PC-3 (cell line): ENCODE measurements around the gene LLPH. TPM values are rescaled to one million over a fixed set of nuclear protein-coding genes. Genes with fewer than 3 reads are reported as not detected.

Experiments used
- ATAC-seq: fragments of 200-7000 bp; cut with Tn5 transposase; 2 replicates; pipeline ENCODE4 v1.9.1; 2020; ENCODE audit warnings: mild to moderate bottlenecking, moderate library complexity
- BruUV-seq: library from RNA; stranded (reverse); fragments of 400-500 nt; replicated peaks from 2 replicates; lab custom pipeline; 2021; lab: Mats Ljungman, UMichigan
- CTCF ChIA-PET: fragments of 300-600 bp; sonication (Branson Sonifier 250); formaldehyde crosslinking; loops from one replicate; lab custom pipeline; 2022; ENCODE audit warnings: antibody characterized with exemption; lab: Charles Lee
- POLR2A ChIA-PET: fragments of 300-600 bp; sonication (Branson Sonifier 250); formaldehyde crosslinking; loops from one replicate; lab custom pipeline; 2022; ENCODE audit warnings: antibody characterized with exemption; ENCODE audit not compliant: unreplicated experiment; lab: Charles Lee
- DNase-seq: peaks from one replicate; pipeline ENCODE4 v3.0.0-alpha.2; 2015
- H2AFZ ChIP-seq: fragments of 300-600 bp; sonication (generic); 2 replicates; pipeline ENCODE4 v1.6.0; 2016; ENCODE audit warnings: antibody characterized with exemption, low read length
- H3F3A ChIP-seq: fragments of 300-600 bp; sonication (generic); one replicate; pipeline ENCODE4 v1.6.0; 2017; ENCODE audit warnings: antibody characterized with exemption, low read length, control low read depth, mild to moderate bottlenecking; ENCODE audit not compliant: unreplicated experiment
- H3K27ac ChIP-seq: fragments of 300-600 bp; sonication (generic); 2 replicates; pipeline ENCODE4 v1.5.1; 2016; ENCODE audit warnings: mild to moderate bottlenecking, low read length
- H3K27me3 ChIP-seq: fragments of 300-600 bp; sonication (generic); 2 replicates; pipeline ENCODE4 v1.6.1; 2016; ENCODE audit warnings: low read length, mixed read lengths
- H3K36me3 ChIP-seq: fragments of 300-600 bp; sonication (generic); 2 replicates; pipeline ENCODE4 v1.6.1; 2016; ENCODE audit warnings: low read depth, mixed run types, low read length, mixed read lengths
- H3K4me1 ChIP-seq: fragments of 300-600 bp; sonication (generic); 2 replicates; pipeline ENCODE4 v1.5.1; 2016; ENCODE audit warnings: low read length; ENCODE audit not compliant: insufficient read depth
- H3K4me2 ChIP-seq: fragments of 300-600 bp; sonication (generic); 2 replicates; pipeline ENCODE4 v1.6.0; 2016; ENCODE audit warnings: low read length
- H3K4me3 ChIP-seq: fragments of 300-600 bp; sonication (generic); 2 replicates; pipeline ENCODE4 v1.5.1; 2016; ENCODE audit warnings: mild to moderate bottlenecking, low read length, mixed read lengths
- H3K79me2 ChIP-seq: fragments of 300-600 bp; sonication (generic); 2 replicates; pipeline ENCODE4 v1.6.1; 2017; ENCODE audit warnings: low read length, mixed read lengths
- H3K9ac ChIP-seq: fragments of 300-600 bp; sonication (generic); 2 replicates; pipeline ENCODE4 v1.6.0; 2016; ENCODE audit warnings: mild to moderate bottlenecking, low read length
- H3K9me2 ChIP-seq: fragments of 300-600 bp; sonication (generic); replicated peaks from 2 replicates; pipeline ENCODE4 v1.6.1; 2016; ENCODE audit warnings: mixed run types, low read length, mixed read lengths
- H3K9me3 ChIP-seq: fragments of 300-600 bp; sonication (generic); 2 replicates; pipeline ENCODE4 v1.6.1; 2016; ENCODE audit warnings: low read length, mixed read lengths
- H4K20me1 ChIP-seq: fragments of 300-600 bp; sonication (generic); 2 replicates; pipeline ENCODE4 v1.6.1; 2016; ENCODE audit warnings: low read length, mixed read lengths
- EZH2 ChIP-seq: fragments of 300-600 bp; sonication (generic); IDR thresholded peaks from one replicate; pipeline ENCODE4 v1.6.1; 2017; ENCODE audit warnings: antibody characterized with exemption, mild to moderate bottlenecking, low read length; ENCODE audit not compliant: unreplicated experiment
- EZH2phosphoT487 ChIP-seq: fragments of 300-600 bp; sonication (generic); IDR thresholded peaks from 2 replicates; pipeline ENCODE4 v1.6.1; 2018; ENCODE audit warnings: mild to moderate bottlenecking, antibody characterized with exemption, low read length, borderline replicate concordance
- intact Hi-C: fragments of 100-400 bp; cut with micrococcal nuclease; formaldehyde crosslinking; loops from 2 replicates; pipeline ENCODE4 v1.9.0; 2023
- total RNA-seq: library from RNA; depleted of rRNA; stranded (reverse); fragments of >200 nt; gene quantifications from 2 replicates; pipeline ENCODE4 v1.2.3, GENCODE V29; 2014
- TF ChIP-seq, protein P1 (sequence below): fragments of 300-600 bp; sonication (generic); conservative IDR thresholded peaks from 2 replicates; pipeline ENCODE4 v1.5.1; 2017; ENCODE audit warnings: antibody characterized with exemption, low read depth, mild to moderate bottlenecking, low read length

LLPH gene
- total RNA-seq, 1 experiment from 2014 or later: 11.2 TPM

DNA sequence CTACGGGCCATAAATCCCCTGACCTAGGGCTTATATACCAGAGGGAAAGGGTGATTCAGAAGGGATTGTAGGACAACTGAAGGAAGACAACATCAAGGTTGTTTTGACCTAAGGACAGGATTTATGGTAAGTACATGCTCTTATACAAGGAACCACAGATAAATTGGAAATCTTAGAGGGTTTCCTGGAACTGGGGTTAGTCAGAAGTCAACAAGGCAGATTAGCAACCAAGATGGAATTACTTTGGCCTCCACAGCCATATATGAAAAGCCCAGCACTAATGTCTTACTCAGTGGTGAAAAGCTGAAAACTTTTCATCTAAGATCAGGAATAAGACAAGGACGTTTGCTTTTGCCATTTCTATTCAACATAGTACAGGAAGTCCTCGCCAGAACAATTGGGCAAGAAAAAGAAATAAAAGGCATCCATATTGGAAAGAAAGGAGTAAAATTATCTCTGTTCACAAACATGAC lies 33.8 kb upstream of the LLPH start:
- ChIA-PET POLR2A (no interaction called here), CTCF (no interaction called here)
- H4K20me1 ChIP-seq: no peaks in the 10 kb centered on the region
- no peak overlapping the region for H3K27ac ChIP-seq
- TF ChIP-seq EZH2 (no peak), EZH2phosphoT487 (no peak)
- TF ChIP-seq, protein P1, sequence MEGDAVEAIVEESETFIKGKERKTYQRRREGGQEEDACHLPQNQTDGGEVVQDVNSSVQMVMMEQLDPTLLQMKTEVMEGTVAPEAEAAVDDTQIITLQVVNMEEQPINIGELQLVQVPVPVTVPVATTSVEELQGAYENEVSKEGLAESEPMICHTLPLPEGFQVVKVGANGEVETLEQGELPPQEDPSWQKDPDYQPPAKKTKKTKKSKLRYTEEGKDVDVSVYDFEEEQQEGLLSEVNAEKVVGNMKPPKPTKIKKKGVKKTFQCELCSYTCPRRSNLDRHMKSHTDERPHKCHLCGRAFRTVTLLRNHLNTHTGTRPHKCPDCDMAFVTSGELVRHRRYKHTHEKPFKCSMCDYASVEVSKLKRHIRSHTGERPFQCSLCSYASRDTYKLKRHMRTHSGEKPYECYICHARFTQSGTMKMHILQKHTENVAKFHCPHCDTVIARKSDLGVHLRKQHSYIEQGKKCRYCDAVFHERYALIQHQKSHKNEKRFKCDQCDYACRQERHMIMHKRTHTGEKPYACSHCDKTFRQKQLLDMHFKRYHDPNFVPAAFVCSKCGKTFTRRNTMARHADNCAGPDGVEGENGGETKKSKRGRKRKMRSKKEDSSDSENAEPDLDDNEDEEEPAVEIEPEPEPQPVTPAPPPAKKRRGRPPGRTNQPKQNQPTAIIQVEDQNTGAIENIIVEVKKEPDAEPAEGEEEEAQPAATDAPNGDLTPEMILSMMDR: no peak
- no peaks in the 10 kb centered on the region for H3K9me2 ChIP-seq
- no peak overlapping the region for H3K9ac ChIP-seq
- H3K79me2 ChIP-seq: peaks cover 91% of the 10 kb centered on the region
- ATAC-seq (no peak), DNase-seq (no peak)
- intact Hi-C loops: no loop called here
- no peak overlapping the region for H3K4me2 ChIP-seq
- H3K36me3 ChIP-seq: peaks cover 15% of the 10 kb centered on the region
- no peaks in the 10 kb centered on the region for H3F3A ChIP-seq
- no peak overlapping the region for H3K4me3 ChIP-seq
- H2AFZ ChIP-seq: no peak overlapping the region
- peaks cover 9% of the 10 kb centered on the region for H3K4me1 ChIP-seq
- no peaks in the 10 kb centered on the region for H3K27me3 ChIP-seq
- BruUV-seq: no TSS peak
- H3K9me3 ChIP-seq: no peaks in the 10 kb centered on the region

DNA sequence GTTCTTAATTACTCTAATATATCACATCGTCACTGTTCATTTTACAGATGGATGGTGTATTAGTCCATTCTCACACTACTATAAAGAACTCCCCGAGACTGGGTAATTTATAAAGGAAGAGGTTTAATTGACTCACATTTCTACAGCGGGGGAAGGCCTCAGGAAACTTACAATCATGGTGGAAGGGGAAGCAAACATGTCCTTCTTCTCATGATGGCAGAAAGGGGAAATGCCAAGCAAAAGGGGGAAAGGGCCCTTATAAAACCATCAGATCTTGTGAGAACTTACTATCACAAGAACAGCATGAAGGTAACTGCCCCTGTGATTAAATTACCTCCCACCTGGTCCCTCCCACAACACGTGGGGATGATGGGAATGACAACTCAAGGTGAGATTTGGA lies 32.7 kb upstream of the LLPH start:
- ATAC-seq: no peak
- H3K4me1 ChIP-seq: peaks cover 8% of the 10 kb centered on the region
- H2AFZ ChIP-seq: no peak overlapping the region
- no peaks in the 10 kb centered on the region for H3K27me3 ChIP-seq
- peaks cover 18% of the 10 kb centered on the region for H3K36me3 ChIP-seq
- TF ChIP-seq EZH2phosphoT487 (no peak), EZH2 (no peak)
- TF ChIP-seq, protein P1: no peak
- H3K4me3 ChIP-seq: no peak overlapping the region
- peaks cover 83% of the 10 kb centered on the region for H3K79me2 ChIP-seq
- H3K9me2 ChIP-seq: no peaks in the 10 kb centered on the region
- no peaks in the 10 kb centered on the region for H4K20me1 ChIP-seq
- ChIA-PET POLR2A (no interaction called here), CTCF (no interaction called here)
- H3K9me3 ChIP-seq: no peaks in the 10 kb centered on the region
- no TSS peak for BruUV-seq
- no peak overlapping the region for H3K4me2 ChIP-seq
- intact Hi-C loops: no loop called here
- H3K9ac ChIP-seq: no peak overlapping the region
- H3K27ac ChIP-seq: no peak overlapping the region
- DNase-seq: no peak
- no peaks in the 10 kb centered on the region for H3F3A ChIP-seq

DNA sequence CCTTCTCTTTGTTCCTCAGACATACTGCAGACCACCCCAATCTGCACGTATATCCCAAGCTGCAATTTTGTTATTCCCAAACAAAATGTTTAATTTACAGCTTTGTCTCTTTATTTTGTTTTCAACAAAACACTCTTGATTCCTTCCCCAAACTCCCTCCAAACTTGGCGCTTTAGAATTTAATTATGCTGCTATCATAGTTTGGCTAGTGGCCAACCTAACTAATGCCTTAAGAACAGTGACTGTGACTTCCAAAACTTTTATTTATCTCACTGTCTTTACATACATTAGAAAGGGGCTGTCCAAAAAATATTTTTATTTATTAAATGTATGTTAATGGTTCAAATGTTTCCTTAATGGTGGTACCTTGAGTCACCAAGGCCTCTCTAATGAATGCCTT lies 32.2 kb upstream of the LLPH start:
- no peaks in the 10 kb centered on the region for H3K9me3 ChIP-seq
- no peak overlapping the region for H3K4me2 ChIP-seq
- H3K27me3 ChIP-seq: no peaks in the 10 kb centered on the region
- H3K4me3 ChIP-seq: no peak overlapping the region
- no peak overlapping the region for H3K9ac ChIP-seq
- H3K27ac ChIP-seq: no peak overlapping the region
- 0 out of 2 replicates have a peak, but pooled peaks cover 3% of the 10 kb centered on the region for H3K4me1 ChIP-seq
- H3K79me2 ChIP-seq: peaks cover 77% of the 10 kb centered on the region
- TF ChIP-seq EZH2phosphoT487: no peak
- H3F3A ChIP-seq: no peaks in the 10 kb centered on the region
- POLR2A ChIA-PET: no interaction called here
- DNase-seq: no peak
- intact Hi-C loops: no loop called here
- CTCF ChIA-PET: no interaction called here
- no TSS peak for BruUV-seq
- no peaks in the 10 kb centered on the region for H3K9me2 ChIP-seq
- no peak for ATAC-seq
- H3K36me3 ChIP-seq: peaks cover 18% of the 10 kb centered on the region
- H4K20me1 ChIP-seq: no peaks in the 10 kb centered on the region
- no peak overlapping the region for H2AFZ ChIP-seq
